ENCODE measurements around the gene UCHL1.
"Not testable (repeated sequence)": the region's sequence is repeated elsewhere in the genome, so short reads cannot be mapped to it uniquely, and the experiment has no call there.

Gene UCHL1

DNA sequence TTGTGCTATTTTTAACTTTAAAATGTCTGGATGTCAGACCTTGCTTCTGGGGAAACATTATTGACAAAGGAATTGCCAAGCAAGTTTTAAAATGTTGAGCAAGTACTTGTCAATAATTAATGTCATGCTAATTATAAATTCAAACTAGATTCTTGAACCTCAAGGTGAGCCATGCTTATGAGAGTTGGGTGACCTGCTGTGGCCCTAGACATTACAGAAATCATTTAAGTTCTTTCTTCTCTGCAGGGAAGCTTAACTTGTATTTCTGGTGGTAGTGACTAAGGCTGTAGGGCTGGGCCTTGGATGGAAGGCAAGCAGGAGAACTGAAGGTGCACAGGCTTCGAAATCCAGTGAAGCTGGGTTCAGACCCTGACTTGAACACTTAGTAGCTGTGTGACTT lies 14.8 kb upstream of the UCHL1 start:
- no peak for DNase-seq

DNA sequence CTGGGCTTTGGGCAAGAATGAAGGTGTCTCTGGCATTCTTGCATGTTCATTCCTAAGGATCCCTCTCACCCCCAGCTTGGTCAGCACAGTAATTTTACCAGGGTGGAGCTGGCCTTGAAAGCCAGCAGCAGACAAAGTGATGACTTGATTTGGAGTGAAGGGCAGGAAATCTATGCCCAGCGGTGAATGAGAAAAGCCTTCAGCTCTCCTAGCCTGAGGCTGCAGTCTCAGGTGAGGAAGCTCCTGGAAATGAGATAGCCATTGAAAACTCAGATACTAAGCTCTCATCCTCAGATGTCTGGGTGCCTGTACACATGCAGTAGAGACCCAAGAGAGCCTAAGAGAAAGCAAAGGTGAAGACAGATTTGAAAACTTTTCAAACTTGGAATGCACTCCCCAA lies 10.7 kb upstream of the UCHL1 start:
- no peak for DNase-seq

DNA sequence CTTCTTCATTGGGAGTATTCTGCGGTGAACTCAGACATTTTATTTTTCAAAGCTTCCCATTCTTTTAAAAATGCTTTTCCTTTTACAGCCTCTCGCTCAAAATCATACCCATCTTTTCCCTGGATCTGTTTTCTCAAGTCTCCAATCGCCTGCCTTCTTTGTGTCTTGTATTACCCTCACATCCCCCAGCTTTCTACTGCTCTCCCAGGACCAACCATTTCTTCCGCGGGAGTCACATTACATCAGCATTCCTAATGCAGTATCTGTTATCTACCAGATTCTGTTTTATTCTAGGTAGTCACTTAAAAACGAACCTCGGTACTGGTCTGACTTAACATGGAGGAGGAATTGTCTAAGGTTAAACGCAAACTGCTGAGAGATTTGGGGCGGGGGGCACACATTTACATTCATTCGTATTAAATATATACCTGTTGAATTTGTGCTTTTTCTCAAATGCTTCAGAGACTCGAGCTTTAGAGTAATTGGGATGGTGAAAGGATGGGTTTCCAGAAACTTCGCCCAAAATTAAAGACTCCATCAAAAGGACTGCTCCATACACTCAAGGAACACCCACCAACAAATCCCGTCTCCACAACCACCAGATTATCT lies 493 bp upstream of the UCHL1 start:
- no peak for DNase-seq

DNA sequence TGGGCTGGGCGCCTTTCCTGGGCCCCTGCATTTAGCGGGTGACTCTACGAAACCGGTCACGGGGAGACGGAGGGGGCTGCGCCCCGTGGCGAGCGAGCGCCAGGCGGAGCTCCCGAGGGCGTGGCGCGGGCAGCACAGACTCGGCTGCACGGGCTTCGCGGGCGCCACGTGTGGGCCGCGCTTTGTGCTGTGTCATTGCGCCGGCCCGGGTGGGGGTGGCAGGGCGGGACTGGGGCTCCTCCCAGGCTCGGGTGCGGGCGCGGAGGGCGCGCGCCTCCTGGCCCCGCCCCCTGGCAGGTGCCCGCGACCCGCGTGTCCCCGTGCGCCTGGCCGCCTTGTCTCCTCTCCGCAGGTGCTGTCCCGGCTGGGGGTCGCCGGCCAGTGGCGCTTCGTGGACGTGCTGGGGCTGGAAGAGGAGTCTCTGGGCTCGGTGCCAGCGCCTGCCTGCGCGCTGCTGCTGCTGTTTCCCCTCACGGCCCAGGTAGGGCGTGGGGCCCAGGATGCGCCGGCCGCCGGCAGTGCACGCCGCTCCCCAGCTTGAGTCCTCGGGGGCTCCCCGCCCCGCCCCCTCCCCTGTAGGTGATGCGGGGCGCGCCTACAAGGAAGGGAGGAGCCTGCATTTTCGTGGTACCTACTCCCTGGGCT lies 651 bp downstream of the UCHL1 start:
- DNase-seq = peak; percentile 51

DNA sequence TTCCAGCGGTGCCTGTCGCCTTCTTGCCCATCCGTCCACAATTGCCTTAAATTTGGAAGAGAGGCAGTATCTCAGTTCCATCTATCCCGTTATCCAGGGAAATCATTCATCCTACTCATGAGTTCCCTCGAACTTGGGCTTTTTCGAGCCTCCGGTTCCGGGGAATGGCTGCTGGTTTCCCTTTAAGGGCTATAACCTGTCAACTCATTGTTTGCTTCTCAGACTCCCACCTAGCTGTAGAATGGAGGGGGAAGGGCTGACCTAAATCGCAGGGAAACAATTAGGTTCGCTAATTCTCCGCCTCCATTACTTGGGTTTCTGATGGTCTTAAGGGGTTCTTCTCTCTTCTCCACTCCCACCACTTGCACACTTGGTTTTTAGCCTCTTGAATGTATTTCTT lies 1.2 kb downstream of the UCHL1 start:
- DNase-seq = no peak

DNA sequence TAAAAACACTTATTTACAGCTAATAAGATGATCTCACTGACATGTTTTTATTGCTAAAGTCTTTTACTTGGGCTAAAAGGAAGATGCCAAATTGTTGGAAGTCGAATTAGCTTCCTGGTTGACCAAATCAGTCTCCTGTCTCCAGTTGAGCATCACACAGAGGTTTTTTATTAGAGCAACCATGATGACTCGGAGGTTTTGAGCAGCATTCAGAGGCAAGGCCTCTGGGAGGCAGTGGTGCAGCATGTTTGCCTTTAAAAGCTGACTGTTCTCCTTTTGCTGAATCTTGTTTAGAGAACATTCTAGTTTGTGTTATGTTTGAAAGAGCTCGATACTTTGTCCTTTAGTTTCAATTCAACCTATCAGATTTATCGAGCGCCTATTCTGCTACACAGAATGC lies 2.1 kb downstream of the UCHL1 start:
- peak; percentile 2 for DNase-seq

DNA sequence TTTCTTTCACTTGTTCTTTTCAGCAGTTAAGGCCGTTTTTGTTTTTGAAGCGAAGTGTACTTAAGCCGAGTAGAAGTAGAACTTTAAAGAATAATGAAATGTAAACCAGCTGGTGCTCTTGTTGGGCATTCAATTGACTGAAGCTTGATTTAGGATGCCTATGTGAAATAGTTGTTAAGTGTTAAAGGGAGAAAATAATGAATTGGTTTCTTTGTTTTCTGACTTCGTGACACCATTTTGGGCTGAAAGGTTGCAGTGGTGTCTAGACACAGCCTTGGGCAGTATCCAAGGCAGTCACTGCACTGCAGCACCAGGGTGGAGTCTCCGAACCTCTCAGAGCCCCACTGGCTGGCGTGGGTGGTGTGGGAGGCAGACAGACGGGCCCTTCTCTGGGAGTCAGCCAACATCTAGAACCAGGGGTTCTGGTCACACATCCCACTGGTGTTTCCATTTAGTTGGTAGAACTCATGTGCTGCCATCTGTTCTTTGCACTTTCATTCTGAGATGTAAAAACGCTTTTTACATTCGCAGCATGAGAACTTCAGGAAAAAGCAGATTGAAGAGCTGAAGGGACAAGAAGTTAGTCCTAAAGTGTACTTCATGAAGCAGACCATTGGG lies 3.5 kb downstream of the UCHL1 start:
- DNase-seq = no peak

DNA sequence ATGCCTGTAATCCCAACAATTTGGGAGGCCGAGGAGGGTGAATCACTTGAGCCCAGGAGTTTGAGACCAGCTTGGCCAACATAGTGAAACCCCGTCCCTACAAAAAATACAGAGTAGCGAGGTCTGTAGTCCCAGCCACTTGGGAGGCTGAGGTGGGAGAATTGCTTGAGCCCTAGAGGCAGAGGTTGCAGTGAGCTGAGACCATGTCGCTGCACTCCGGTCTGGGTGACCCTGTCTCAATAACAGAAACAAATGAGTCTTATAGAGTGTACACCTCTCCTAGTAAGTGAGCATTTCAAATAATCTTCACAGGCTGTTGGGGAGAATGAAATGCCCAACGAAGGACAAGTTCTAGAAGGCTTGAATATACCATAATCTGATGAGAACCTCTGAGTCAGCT lies 5.5 kb downstream of the UCHL1 start:
- no peak for DNase-seq

DNA sequence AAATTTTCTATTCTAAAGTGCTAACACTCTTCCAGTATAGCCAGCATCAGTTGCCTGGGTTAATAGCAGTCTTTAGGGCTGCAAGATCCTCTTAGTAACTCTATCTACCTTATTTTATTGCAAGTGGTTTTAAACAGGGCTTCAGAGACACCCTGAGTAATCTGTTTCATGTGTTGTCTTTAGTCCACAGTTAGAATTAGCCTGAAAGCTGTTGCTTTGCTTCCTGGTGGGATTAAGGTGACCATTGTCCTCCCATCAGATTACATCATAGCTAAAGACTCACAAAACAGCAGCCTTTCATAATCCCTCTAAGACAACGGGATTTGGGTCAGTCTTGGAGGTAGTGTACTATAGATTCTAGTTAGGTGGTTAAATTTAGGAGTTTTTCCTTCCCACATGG lies 7.5 kb downstream of the UCHL1 start:
- DNase-seq = no peak

DNA sequence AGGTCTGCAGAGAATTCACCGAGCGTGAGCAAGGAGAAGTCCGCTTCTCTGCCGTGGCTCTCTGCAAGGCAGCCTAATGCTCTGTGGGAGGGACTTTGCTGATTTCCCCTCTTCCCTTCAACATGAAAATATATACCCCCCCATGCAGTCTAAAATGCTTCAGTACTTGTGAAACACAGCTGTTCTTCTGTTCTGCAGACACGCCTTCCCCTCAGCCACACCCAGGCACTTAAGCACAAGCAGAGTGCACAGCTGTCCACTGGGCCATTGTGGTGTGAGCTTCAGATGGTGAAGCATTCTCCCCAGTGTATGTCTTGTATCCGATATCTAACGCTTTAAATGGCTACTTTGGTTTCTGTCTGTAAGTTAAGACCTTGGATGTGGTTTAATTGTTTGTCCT lies 11.3 kb downstream of the UCHL1 start:
- DNase-seq = no peak

DNA sequence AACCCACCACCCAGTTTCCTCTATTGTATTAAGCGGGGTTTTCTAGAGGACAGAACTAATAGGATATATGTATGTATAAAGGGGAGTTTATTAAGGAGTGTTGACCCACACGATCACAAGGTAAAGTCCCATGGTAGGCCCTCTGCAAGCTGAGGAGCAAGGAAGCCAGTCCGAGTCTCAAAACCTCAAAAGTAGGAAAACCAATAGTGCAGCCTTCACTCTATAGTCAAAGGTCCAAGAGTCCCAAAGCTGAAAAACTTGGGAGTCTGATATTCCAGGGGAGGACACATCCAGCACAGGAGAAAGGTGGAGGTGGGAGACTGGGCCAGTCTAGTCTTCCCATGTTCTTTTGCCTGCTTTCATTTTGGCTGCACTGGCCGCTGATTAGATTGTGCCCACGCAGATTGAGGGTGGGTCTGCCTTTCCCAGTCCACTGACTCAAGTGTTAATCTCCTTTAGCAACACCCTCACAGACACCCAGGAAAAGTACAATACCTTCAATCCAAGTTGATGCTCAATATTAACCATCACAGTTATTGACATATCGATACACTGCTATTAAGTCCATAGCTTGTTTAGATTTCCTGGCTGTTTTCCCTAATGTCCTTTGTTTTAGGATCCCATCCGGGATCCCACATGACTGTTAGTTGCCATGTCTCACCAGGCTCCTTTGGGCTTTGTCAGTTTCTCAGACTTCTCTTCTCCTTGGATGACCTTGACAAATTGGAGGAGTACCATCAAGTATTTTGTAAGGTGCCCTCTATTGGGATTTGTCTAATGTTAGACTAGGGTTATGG lies 12.2 kb downstream of the UCHL1 start:
- no peak for DNase-seq

DNA sequence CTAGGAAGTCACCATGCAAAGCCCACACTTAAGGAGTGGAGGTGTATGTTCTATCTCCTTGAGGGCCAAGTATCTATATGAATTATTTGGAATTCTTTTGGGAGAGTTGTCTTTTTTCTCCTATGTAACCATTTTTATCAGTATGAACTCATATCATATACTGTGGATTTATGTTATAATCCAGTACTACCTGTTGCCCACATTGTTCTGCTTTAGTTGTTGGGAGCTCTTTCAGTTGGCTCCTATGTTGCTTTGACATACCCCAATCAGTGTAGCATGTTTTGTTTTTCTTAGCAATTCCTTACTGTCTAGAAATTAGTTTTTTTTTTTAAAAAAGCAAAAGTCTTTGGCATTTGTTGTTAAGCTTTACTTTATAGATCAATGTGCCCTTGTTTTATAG lies 13.0 kb downstream of the UCHL1 start:
- DNase-seq = no peak

DNA sequence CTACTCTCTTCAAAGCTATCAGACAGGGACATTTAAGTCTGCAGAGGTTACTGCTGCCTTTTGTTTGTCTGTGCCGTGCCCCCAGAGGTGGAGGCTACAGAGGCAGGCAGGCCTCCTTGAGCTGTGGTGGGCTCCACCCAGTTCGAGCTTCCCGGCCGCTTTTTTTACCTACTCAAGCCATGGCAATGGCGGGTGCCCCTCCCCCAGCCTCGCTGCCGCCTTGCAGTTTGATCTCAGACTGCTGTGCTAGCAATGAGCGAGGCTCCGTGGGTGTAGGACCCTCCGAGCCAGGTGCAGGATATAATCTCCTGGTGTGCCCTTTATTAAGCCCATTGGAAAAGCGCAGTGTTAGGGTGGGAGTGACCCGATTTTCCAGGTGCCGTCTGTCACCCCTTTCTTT lies 19.2 kb downstream of the UCHL1 start:
- not testable (repeated sequence) for DNase-seq

DNA sequence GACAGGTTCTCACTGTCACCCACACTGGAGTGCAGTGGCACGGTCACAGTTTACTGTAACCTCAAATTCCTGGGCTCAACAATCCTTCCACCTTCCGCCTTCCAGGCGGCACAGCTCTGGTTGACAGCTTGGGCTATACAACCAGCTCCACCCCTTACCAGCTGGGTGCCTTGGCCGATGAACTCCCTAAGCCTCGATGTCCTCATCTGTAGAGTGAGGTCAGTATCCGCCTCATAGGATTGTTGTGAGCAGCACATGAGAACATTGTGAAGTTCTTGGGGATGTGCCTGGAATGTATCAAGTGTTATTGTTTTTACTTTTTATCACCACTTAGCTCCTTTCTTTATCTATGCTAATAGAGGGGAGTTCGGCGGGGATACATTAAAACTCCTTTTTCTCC lies 23.3 kb downstream of the UCHL1 start:
- no peak for DNase-seq

DNA sequence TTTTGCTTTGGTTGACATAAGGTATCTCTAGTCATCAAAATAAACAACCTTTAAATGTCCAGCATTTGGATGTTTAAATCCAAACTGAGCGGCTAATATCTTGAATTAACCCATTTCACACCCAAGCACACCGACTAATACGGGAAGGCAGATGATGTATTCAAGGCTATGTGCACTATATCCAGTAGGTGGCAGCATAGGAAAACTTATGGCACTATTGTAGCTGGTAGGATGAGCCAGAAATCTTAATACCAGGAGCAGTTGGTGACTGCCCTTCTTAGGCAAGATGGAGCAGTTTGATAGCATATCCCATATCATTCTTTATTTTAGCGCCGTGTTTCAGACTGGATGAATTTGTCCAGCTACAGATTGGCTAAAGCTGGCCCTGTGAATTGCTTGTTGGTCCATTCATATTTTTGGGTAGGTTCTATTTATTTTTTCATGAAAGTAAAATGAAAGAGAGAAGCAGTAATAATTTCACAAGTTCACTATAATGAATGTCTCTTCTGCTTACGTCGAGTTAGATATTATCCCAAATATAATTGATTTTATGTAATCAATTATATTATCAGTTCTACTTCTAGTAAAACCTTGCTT lies 24.4 kb downstream of the UCHL1 start:
- DNase-seq = no peak

DNA sequence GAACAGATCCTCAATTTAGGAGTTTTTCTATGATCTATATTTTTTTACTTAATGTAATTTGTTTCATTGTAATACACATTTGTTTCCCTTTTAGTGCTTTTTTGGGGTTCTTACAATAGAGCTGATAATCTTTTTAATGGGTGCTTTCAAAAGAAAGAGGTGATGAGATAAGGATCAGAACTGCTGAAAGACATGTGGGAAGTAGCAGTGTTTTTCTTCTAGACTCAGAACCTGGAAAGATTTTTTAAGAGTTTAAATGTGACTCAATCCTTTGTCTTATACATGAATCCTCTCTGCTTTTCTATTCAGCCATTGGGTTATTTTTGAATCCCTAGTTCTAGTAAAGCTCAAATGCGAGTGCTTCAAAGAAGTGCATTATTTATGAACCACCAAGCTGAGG lies 25.6 kb downstream of the UCHL1 start:
- DNase-seq = no peak

DNA sequence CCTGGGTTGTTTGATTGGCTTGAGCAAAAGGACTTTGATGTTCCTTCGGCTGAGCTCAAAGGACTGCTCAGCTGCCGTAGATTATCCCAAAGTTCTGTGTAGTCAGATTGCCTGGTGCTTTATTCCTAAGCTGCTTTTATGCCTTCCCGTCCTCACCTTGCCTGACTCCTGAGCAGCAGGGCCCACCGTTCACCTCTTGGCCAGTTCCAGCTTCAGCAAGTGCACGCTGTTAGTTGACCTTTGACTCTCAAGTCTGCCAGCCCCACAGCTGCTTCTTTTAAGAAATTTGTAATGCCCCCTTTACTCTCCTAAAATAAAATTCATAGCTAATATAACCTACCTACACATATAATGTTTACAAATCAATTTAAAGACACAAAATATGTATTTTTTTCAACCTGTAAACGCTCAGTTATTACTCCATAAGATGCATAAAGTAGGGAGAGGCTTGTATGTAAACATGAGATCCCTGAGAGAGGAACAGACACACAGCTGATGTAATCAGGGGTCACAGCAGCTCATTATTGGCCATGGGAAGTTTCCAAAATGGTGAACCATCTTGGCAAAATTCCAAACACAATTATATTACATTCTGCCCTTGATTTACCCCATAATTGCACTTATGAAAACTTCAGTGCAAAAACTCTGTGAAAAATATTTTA lies 28.6 kb downstream of the UCHL1 start:
- DNase-seq = no peak

DNA sequence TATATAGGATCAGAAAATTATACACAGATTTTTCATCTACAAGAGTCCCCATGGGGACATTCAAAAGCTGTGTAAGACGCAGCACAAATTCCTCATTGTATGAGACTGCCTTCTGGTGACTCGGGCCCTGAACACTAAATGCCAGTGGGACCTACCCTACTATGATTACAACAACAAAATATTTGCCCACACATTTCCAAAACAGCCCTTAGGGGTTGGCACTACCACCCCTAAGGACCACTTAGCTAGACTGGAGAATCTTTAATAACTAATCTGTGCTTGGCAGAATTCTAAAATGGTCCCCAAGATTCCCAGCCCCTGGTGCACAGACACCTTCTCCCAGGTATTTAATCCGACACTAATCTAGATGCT lies 29.1 kb downstream of the UCHL1 start:
- DNase-seq = no peak

DNA sequence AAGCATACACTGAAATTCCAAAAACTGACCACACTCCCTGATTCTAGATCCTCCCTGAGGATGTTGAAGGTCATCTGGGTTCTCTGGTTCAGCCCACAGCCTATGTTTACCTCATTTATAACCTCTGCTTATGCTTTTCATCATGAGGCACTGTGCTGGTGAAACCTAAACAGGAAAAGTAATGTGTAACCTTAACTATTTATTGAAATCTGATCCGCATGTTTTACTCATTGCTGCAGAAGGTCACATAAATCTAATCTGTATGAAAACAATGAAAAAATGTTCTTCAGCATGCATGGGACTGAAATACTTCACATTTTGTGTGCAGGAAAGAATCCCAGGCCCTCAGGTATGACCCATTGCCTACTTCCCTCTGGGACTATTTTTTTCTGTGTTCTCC lies 30.3 kb downstream of the UCHL1 start:
- no peak for DNase-seq

DNA sequence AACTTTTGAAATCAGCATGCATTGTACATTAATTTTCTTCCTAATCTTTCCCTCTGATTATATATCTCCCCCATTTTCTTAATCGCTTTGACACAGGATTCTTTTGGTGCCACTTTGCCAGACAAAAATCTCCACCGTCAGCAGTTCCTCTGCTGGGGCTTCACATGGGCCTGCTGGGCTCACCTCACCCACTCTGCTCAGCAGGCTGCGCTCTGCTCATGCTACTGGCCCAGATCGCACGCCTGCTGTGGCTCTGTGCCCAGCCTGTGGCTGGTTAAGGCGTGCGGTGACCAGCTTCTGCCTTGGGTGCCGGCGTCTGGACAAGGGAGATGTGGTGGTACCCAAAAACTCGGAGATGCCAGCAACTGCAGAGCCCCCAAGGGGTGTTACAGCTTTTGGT lies 31.1 kb downstream of the UCHL1 start:
- no peak for DNase-seq

DNA sequence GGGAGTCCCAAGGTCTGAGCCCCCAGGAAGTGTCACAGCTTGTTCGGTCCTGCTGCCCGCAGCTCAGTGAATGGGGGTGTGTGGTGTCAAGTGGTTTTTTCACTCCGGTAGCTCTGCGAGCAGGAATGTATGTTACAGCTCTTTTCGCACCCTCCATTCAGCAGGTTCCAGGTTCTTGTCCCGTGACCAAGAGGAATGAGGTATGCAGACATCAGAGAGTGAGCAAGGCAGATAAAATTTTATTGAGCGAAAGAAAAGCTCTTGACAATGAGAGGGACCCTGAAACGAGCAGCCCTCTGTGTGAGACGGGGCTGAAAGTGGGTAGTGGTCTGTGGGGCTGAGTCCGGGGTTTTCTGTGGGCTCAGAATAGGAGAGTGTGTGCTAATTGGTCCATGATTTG lies 31.5 kb downstream of the UCHL1 start:
- DNase-seq = no peak

DNA sequence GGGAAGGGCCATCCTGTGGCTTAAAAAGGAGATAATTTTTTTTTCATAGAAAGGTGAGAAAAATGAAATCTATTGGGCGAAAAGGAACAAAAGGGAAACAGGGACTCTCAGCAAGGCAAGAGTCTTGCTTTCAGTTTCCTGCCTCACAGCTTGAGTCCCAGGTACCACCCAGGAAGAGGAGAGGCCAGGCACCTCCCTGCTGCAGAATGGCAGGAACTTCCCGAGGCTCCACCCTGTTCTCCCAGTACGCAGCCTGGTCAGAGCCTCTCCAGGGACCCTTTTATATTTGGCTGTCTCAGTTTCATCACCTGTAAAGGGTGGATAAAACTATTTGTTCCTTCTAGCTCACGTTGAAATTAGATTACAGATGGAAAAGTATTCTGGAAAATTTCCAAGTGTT lies 33.8 kb downstream of the UCHL1 start:
- no peak for DNase-seq

DNA sequence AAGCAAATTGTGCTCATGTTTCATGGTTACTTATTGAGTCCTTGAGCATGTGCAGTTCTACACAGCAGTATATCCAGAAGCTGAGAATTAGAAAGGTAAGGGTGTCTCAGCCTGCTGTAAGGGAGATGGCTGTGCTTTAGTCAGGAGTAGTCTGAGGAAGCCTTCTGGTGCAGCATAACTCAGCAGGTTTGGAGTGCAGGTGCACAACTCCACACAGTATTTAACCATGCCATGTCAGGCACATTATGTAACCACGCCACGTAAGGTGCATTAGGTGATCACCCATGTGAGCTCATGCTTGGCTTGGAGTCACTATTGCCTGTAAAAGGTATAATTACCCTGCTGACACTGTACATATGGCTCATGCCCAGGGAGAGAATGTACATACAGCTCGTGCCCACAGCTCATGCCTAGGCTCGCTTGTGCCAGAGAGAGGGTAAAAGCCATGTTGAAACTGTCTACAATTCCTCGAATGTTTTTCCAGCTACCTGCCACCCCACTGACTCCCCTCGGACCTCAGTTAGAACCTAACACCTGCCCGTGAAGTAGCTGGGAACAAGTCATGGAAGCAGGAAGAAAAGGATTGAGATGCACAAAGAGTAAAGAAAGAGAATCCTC lies 37.8 kb downstream of the UCHL1 start:
- no peak for DNase-seq

Measured in GOT3 (cell line).